Left ventricle myocardium inferior (tissue), 1 donor: ENCODE results near the gene PARP15. TPM values are rescaled to one million over a fixed set of nuclear protein-coding genes. Genes with fewer than 3 reads are reported as not detected.

Source experiments
- DNase-seq: peaks from one replicate; pipeline ENCODE4 v3.0.0-alpha.2; 2020
- H3K27ac ChIP-seq: fragments of 200-600 bp; replicated peaks from 2 replicates; pipeline ENCODE4 v1.8.0; 2021
- H3K27me3 ChIP-seq: fragments of 200-600 bp; 2 replicates; pipeline ENCODE4 v1.8.0; 2021; ENCODE audit warnings: low read depth
- H3K36me3 ChIP-seq: fragments of 200-600 bp; 2 replicates; pipeline ENCODE4 v1.8.0; 2021
- H3K4me1 ChIP-seq: fragments of 200-600 bp; 2 replicates; pipeline ENCODE4 v1.8.0; 2021
- H3K4me3 ChIP-seq: fragments of 200-600 bp; 2 replicates; pipeline ENCODE4 v1.8.0; 2021; ENCODE audit warnings: mild to moderate bottlenecking, moderate library complexity
- H3K9me3 ChIP-seq: fragments of 200-600 bp; replicated peaks from 2 replicates; pipeline ENCODE4 v1.8.0; 2021
- intact Hi-C: fragments of 100-400 bp; cut with micrococcal nuclease; formaldehyde crosslinking; loops from one replicate; pipeline ENCODE4 v1.11.0; 2022
- total RNA-seq: library from RNA; stranded (reverse); fragmentation: NEBNext Ultra II Directional; extraction: Animal tissue kit (Norgen Biotek cat#: 25700); gene quantifications from one replicate; pipeline ENCODE4 v1.2.1, GENCODE V29; 2021
- TF ChIP-seq, protein P1 (sequence below): fragments of 200-600 bp; IDR thresholded peaks from 2 replicates; pipeline ENCODE4 v1.8.0; 2021; ENCODE audit warnings: antibody characterized with exemption, mild to moderate bottlenecking, borderline replicate concordance
- donor health status: DM: no; HTN: yes; CAD: no; lungs with severe emphysema.

Gene PARP15
- total RNA-seq, 1 donor from 2014 or later, result 0.80 TPM

DNA sequence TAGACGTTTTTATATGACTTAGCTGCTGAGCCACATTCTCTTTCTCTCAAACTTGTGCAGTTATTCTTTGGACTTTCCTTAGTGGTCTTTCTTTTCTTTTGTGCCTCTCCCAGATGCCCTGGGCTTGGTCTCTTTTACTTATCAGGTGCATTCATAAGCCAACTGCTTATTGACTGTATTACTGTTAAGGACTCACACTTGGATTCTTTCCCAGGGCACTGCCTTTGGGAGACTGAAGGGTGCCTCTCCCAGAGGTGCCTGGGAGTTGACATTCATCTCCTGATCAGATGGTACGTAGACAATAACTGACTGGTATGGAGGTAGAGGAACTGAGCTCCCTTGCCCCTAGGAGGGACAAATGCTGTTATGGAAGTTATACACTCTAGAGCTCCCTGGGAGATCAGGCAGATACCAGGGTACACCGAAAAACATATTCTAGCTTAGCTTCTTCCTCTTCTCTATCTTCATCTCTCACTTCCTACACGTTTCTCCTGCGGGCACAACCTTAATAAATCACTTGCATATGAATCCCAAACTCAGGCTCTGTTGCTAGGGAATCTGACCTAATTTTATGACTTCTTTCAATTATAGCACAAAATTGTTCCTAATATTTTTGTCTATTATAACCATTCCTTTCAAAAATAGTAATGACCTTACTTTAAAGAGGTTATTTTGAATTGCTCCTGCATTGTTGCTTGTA, 24.7 kb downstream of the PARP15 start:
- intact Hi-C loops, result no loop called here
- no peaks in the 10 kb centered on the region for H3K27me3 ChIP-seq

DNA sequence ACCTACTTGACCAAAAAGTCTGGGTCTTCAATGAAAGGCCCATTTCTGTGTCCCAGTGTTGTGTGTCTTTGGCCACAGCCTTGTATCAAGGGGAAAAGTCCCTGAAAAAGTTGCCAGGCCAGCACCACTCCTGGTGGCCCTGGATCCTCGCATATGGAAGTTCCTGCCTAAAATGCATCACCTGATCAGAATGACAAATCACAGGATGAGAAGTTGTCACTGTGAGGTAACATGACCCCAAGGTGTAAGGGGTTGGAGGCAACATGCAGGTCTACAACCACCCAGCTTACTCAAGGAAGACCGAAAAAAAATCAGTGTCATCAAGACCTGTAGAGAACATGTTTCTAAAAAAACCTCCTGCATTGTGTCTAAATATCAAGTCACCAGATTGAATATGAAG, 25.6 kb downstream of the PARP15 start:
- TF ChIP-seq, protein P1, sequence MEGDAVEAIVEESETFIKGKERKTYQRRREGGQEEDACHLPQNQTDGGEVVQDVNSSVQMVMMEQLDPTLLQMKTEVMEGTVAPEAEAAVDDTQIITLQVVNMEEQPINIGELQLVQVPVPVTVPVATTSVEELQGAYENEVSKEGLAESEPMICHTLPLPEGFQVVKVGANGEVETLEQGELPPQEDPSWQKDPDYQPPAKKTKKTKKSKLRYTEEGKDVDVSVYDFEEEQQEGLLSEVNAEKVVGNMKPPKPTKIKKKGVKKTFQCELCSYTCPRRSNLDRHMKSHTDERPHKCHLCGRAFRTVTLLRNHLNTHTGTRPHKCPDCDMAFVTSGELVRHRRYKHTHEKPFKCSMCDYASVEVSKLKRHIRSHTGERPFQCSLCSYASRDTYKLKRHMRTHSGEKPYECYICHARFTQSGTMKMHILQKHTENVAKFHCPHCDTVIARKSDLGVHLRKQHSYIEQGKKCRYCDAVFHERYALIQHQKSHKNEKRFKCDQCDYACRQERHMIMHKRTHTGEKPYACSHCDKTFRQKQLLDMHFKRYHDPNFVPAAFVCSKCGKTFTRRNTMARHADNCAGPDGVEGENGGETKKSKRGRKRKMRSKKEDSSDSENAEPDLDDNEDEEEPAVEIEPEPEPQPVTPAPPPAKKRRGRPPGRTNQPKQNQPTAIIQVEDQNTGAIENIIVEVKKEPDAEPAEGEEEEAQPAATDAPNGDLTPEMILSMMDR, result no peak
- DNase-seq, result no peak
- H3K4me3 ChIP-seq, result no peak overlapping the region
- H3K36me3 ChIP-seq, result no peaks in the 10 kb centered on the region
- H3K27ac ChIP-seq, result no peak overlapping the region
- no peaks in the 10 kb centered on the region for H3K9me3 ChIP-seq
- no peaks in the 10 kb centered on the region for H3K27me3 ChIP-seq
- no peaks in the 10 kb centered on the region for H3K4me1 ChIP-seq
- intact Hi-C loops, result no loop called here

More for the DNA sequence above, 24.7 kb downstream of the PARP15 start:
- H3K36me3 ChIP-seq, result no peaks in the 10 kb centered on the region
- TF ChIP-seq, protein P1, result no peak
- no peaks in the 10 kb centered on the region for H3K4me1 ChIP-seq
- H3K4me3 ChIP-seq, result no peak overlapping the region
- no peak for DNase-seq
- no peak overlapping the region for H3K27ac ChIP-seq
- H3K9me3 ChIP-seq, result no peaks in the 10 kb centered on the region

DNA sequence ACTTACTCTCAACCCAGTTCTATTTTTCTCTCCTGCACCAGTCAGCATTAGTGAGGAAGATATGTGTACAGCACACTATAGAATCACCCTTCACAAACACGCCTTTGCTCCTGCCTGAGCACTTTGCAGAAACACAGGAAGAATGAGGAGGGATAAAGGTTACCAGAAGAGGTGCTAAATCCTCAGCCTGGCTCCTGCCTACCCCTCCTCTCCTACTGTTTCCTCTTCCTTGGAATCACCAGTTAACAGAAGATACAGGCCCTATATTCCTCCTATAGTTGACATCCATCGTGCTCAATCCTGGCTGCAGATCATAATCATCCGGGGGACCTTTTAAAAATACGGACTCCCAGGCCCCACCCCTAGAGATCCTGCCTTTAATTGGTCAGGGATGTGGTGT, 28.9 kb downstream of the PARP15 start:
- H3K4me1 ChIP-seq, result no peaks in the 10 kb centered on the region
- TF ChIP-seq, protein P1, result no peak
- intact Hi-C loops, result no loop called here

DNA sequence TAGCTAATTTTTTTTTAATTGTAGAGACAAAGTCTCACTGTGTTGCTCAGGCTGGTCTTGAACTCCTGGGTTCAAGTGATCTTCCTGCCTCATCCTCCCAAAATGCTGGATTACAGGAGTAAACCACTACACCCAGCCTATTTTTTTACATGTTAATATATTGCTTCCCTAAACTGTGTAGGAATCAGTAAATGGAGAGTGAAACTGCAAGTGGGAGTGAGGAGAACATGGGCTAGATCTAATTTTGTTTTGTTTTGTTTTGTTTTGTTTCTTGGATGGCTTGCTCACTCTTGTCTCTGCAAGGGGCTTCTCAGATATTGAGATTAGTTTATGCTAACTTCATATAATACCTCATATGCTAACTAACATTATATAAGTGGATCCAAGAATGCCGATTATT, 31.5 kb downstream of the PARP15 start:
- TF ChIP-seq, protein P1, result no peak
- DNase-seq, result no peak
- Histone ChIP-seq H3K27me3 (no peaks in the 10 kb centered on the region), H3K27ac (no peak overlapping the region), H3K4me3 (no peak overlapping the region), H3K36me3 (no peaks in the 10 kb centered on the region), H3K4me1 (no peaks in the 10 kb centered on the region), H3K9me3 (no peaks in the 10 kb centered on the region)
- intact Hi-C loops, result no loop called here

More for the DNA sequence above, 28.9 kb downstream of the PARP15 start:
- Histone ChIP-seq H3K4me3 (no peak overlapping the region), H3K27ac (no peak overlapping the region), H3K9me3 (no peaks in the 10 kb centered on the region), H3K27me3 (no peaks in the 10 kb centered on the region), H3K36me3 (no peaks in the 10 kb centered on the region)
- DNase-seq, result no peak

DNA sequence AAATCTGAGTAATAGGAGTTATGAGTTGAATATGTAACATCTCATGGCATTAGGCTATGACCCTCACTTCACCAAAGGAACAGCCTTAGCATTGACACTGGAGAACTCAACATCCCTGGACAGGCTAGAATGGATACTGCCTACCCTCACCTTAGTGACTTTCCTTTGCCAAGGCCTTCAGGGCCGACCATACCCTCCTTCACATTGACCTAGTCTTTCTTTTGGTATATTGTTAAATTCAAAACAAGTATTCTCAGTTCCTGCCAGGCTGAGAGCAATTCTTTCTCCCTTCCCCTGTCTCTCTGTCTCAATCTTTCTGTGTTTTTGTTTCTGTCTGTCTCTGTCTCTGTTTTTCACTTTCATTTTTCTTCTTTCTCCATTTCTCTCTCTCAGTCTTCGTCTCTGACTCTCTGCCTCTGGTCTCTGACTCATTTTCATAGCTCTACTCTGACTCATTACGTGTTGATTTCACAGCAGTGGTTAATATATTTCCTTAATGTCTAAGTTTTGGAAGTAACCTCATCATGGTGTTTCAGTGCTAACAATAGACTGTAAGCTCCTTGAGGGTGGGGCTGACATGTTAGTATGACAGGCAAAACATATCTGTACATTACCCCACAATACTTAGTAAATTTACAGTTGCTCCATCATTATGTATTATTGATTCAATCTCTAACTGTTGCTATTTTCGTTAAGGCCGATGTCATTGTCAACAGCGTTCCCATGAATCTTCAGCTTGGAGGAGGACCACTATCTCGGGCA, 32.5 kb downstream of the PARP15 start:
- Histone ChIP-seq H3K9me3 (no peaks in the 10 kb centered on the region), H3K4me1 (no peaks in the 10 kb centered on the region), H3K4me3 (no peak overlapping the region), H3K27ac (no peak overlapping the region), H3K27me3 (no peaks in the 10 kb centered on the region), H3K36me3 (no peaks in the 10 kb centered on the region)
- intact Hi-C loops, result no loop called here
- TF ChIP-seq, protein P1, result no peak
- no peak for DNase-seq
